Astrocyte (in vitro differentiated cells and primary cell): ENCODE data around the gene MRPL36. TPM values are rescaled to one million over a fixed set of nuclear protein-coding genes. Genes with fewer than 3 reads are reported as not detected.

Experiments
- DNase-seq: peaks from one replicate; pipeline ENCODE4 v3.0.0-alpha.2; 2010; ENCODE audit warnings: low read depth
- FAIRE-seq: peaks from 2 replicates; lab custom pipeline; 2011; peaks lifted over from hg19 to GRCh38; lab: Jason Lieb, UNC
- H2AFZ ChIP-seq: 2 replicates; pipeline ENCODE4 v1.6.0; 2012; ENCODE audit warnings: low read depth, low read length, inconsistent platforms
- H3K27ac ChIP-seq: 2 replicates; pipeline ENCODE4 v1.5.1; 2011; ENCODE audit warnings: low read depth, low read length, inconsistent platforms
- H3K27me3 ChIP-seq: 2 replicates; pipeline ENCODE4 v1.6.0; 2011; ENCODE audit warnings: low read length, inconsistent platforms; ENCODE audit not compliant: insufficient read depth
- H3K36me3 ChIP-seq: 2 replicates; pipeline ENCODE4 v1.5.1; 2011; ENCODE audit warnings: low read length, inconsistent platforms; ENCODE audit not compliant: insufficient read depth
- H3K4me1 ChIP-seq: 2 replicates; pipeline ENCODE4 v1.5.1; 2011; ENCODE audit warnings: low read length, inconsistent platforms; ENCODE audit not compliant: insufficient read depth
- H3K4me2 ChIP-seq: 2 replicates; pipeline ENCODE4 v1.6.0; 2012; ENCODE audit warnings: low read length, inconsistent platforms
- H3K4me3 ChIP-seq: 2 replicates; pipeline ENCODE4 v1.5.1; 2011; ENCODE audit warnings: low read depth, mild to moderate bottlenecking, low read length, inconsistent platforms; ENCODE audit not compliant: insufficient read depth
- H3K79me2 ChIP-seq: 2 replicates; pipeline ENCODE4 v1.6.0; 2012; ENCODE audit warnings: mild to moderate bottlenecking, low read length, inconsistent platforms; ENCODE audit not compliant: insufficient read depth
- H3K9ac ChIP-seq: 2 replicates; pipeline ENCODE4 v1.6.0; 2012; ENCODE audit warnings: mild to moderate bottlenecking, low read length, inconsistent platforms
- H3K9me3 ChIP-seq: 2 replicates; pipeline ENCODE4 v1.5.1; 2012; ENCODE audit warnings: low read depth, mild to moderate bottlenecking, low read length, inconsistent platforms; ENCODE audit not compliant: insufficient read depth
- H4K20me1 ChIP-seq: 2 replicates; pipeline ENCODE4 v1.6.0; 2012; ENCODE audit warnings: low read length, inconsistent platforms; ENCODE audit not compliant: insufficient read depth
- H3K27ac Mint-ChIP-seq: one replicate; pipeline ENCODE4 v1.8.0; 2021; ENCODE audit warnings: mild to moderate bottlenecking, mixed read lengths; ENCODE audit not compliant: unreplicated experiment
- H3K27me3 Mint-ChIP-seq: one replicate; pipeline ENCODE4 v1.8.0; 2021; ENCODE audit warnings: low read depth, mixed read lengths; ENCODE audit not compliant: unreplicated experiment
- H3K36me3 Mint-ChIP-seq: one replicate; pipeline ENCODE4 v1.8.0; 2021; ENCODE audit warnings: low read depth, mixed read lengths; ENCODE audit not compliant: unreplicated experiment
- H3K4me1 Mint-ChIP-seq: one replicate; pipeline ENCODE4 v1.8.0; 2021; ENCODE audit warnings: low read depth, mixed read lengths; ENCODE audit not compliant: unreplicated experiment
- H3K4me3 Mint-ChIP-seq: one replicate; pipeline ENCODE4 v1.8.0; 2021; ENCODE audit warnings: mild to moderate bottlenecking, moderate library complexity, mixed read lengths; ENCODE audit not compliant: unreplicated experiment
- H3K9me3 Mint-ChIP-seq: one replicate; pipeline ENCODE4 v1.8.0; 2021; ENCODE audit warnings: mild to moderate bottlenecking, mixed read lengths; ENCODE audit not compliant: unreplicated experiment
- EZH2 ChIP-seq: IDR thresholded peaks from 2 replicates; pipeline ENCODE4 v1.6.1; 2012; ENCODE audit warnings: mild to moderate bottlenecking, low read length, inconsistent platforms; ENCODE audit not compliant: insufficient read depth
- total RNA-seq: library from RNA; stranded (reverse); gene quantifications from 2 replicates; pipeline ENCODE4 v1.2.1, GENCODE V29; 2021
- TF ChIP-seq, protein P1 (sequence below): IDR thresholded peaks from 2 replicates; pipeline ENCODE4 v1.5.1; 2011; ENCODE audit warnings: low read depth, mild to moderate bottlenecking, inconsistent platforms, low read length, moderate library complexity; ENCODE audit not compliant: insufficient read depth

MRPL36 gene
- total RNA-seq, 1 donor from 2014 or later = 72.2 TPM

DNA sequence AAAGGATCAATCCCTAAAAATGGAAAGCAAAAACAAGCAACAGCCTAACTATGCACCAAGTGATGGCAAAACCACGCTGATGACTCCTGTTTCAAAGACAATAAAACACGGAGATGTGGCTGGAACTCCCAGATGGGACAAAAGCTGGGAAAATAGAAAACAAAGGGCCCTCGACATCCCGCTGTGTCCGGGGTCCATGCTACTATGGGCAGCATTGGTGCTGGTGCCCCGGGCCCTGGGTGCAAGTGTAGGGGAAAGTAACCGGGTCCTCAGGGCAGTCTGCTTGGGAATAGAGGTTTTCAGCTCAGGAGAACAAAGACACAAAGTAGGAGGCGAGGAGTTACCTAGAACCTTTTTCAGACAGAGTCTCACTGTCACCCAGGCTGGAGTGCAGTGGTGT is 46.1 kb downstream of the MRPL36 start:
- H3K27me3 Mint-ChIP-seq = peaks cover 30% of the 10 kb centered on the region
- H3K36me3 Mint-ChIP-seq = no peaks in the 10 kb centered on the region
- Histone ChIP-seq H2AFZ (no peak overlapping the region), H3K9me3 (no peaks in the 10 kb centered on the region), H3K79me2 (no peaks in the 10 kb centered on the region), H3K4me1 (no peaks in the 10 kb centered on the region), H3K9ac (no peak overlapping the region), H3K4me2 (no peak overlapping the region), H3K27ac (no peak overlapping the region), H4K20me1 (no peaks in the 10 kb centered on the region), H3K36me3 (no peaks in the 10 kb centered on the region), H3K27me3 (no peaks in the 10 kb centered on the region), H3K4me3 (no peak overlapping the region)
- H3K4me3 Mint-ChIP-seq = no peak overlapping the region
- no peak for DNase-seq
- H3K27ac Mint-ChIP-seq = no peak overlapping the region
- H3K4me1 Mint-ChIP-seq = no peaks in the 10 kb centered on the region
- no peak for TF ChIP-seq EZH2
- TF ChIP-seq, protein P1, sequence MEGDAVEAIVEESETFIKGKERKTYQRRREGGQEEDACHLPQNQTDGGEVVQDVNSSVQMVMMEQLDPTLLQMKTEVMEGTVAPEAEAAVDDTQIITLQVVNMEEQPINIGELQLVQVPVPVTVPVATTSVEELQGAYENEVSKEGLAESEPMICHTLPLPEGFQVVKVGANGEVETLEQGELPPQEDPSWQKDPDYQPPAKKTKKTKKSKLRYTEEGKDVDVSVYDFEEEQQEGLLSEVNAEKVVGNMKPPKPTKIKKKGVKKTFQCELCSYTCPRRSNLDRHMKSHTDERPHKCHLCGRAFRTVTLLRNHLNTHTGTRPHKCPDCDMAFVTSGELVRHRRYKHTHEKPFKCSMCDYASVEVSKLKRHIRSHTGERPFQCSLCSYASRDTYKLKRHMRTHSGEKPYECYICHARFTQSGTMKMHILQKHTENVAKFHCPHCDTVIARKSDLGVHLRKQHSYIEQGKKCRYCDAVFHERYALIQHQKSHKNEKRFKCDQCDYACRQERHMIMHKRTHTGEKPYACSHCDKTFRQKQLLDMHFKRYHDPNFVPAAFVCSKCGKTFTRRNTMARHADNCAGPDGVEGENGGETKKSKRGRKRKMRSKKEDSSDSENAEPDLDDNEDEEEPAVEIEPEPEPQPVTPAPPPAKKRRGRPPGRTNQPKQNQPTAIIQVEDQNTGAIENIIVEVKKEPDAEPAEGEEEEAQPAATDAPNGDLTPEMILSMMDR = no peak
- no peak for FAIRE-seq
- peaks cover 4% of the 10 kb centered on the region for H3K9me3 Mint-ChIP-seq

DNA sequence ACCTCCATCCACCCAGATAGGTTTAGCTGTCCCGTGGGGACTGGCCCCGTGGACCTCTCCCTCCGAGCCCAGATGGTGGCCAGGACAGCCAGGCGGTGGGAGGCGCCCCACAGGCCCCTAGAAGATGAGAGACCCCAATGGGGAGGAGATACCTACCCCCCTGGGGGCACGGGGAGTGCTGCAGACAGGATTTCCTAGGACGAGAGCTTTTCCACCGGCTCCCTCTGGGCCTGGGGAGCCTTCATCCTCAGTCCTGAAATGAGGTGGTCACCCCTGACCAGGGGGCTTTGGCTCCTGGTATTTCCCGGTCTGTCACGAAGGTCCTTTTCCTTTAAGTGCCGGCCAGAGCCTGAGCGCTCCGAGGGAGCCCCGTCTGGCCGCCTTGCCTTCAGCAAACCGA is 46.8 kb downstream of the MRPL36 start:
- no peak overlapping the region for H3K4me2 ChIP-seq
- FAIRE-seq (no peak), DNase-seq (no peak)
- no peak overlapping the region for H3K27ac ChIP-seq
- no peaks in the 10 kb centered on the region for H3K4me1 ChIP-seq
- no peaks in the 10 kb centered on the region for H3K36me3 ChIP-seq
- H3K9me3 ChIP-seq = no peaks in the 10 kb centered on the region
- no peak overlapping the region for H3K27ac Mint-ChIP-seq
- no peak for TF ChIP-seq EZH2
- TF ChIP-seq, protein P1 = no peak
- H3K9me3 Mint-ChIP-seq = no peaks in the 10 kb centered on the region
- H3K27me3 Mint-ChIP-seq = peaks cover 32% of the 10 kb centered on the region
- H2AFZ ChIP-seq = no peak overlapping the region
- H3K79me2 ChIP-seq = no peaks in the 10 kb centered on the region
- no peak overlapping the region for H3K4me3 Mint-ChIP-seq
- no peak overlapping the region for H3K9ac ChIP-seq
- H3K4me3 ChIP-seq = no peak overlapping the region
- H3K4me1 Mint-ChIP-seq = no peaks in the 10 kb centered on the region
- H4K20me1 ChIP-seq = no peaks in the 10 kb centered on the region
- H3K27me3 ChIP-seq = no peaks in the 10 kb centered on the region
- no peaks in the 10 kb centered on the region for H3K36me3 Mint-ChIP-seq

DNA sequence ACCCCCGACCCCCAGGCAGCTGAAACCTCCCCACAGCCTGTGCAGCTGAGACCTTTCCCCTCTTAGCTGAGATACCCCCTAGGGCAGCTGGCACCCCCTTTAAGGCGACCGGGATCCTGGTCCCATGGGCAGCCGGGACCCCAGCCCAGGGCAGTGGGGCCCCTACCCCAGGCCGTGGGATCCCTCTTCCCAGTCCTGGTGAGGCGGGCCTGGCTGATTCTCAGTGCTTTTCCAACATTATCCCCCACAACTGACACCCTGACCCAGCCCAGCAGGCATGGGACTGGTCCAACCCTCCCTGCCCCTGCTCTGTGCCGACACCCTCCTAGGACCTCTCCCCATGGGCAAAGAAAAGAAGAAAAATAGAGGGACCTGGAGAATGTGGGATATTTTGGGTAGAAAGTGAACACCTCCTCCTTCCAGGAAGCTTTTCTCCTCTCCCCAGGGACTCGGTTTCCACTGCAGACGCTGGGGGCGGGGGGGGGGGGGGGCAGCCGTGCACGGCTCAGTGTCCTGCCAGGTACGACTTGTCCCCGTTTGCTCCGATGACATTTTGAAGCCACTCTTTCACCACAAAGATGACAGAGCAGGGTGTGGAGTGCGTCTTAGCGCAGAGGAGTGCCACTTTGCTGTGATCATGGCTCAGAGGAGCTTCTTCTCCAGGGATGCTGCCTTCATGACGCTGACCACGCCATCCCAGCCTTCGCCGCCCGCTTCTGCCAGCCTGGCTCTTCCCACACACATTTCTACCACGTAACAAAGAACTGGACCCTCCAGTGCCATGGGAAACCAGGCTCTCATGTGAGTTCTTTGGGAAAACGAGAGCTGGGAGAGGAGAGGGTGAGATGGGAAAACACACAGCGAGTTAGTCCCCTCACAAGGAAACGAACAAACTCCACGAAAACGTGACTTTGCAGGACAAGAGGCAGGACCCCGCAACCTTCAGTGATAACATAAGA is 47.5 kb downstream of the MRPL36 start:
- Histone ChIP-seq H2AFZ (no peak overlapping the region), H3K9me3 (no peaks in the 10 kb centered on the region), H3K4me1 (no peaks in the 10 kb centered on the region), H4K20me1 (no peaks in the 10 kb centered on the region), H3K4me3 (no peak overlapping the region), H3K79me2 (no peaks in the 10 kb centered on the region), H3K4me2 (no peak overlapping the region), H3K9ac (no peak overlapping the region), H3K27me3 (no peaks in the 10 kb centered on the region), H3K27ac (no peak overlapping the region), H3K36me3 (no peaks in the 10 kb centered on the region)
- Mint-ChIP-seq H3K36me3 (no peaks in the 10 kb centered on the region), H3K27me3 (peaks cover 32% of the 10 kb centered on the region), H3K4me3 (no peak overlapping the region), H3K4me1 (no peaks in the 10 kb centered on the region), H3K27ac (no peak overlapping the region), H3K9me3 (no peaks in the 10 kb centered on the region)
- TF ChIP-seq, protein P1 = no peak
- TF ChIP-seq EZH2 = no peak
- DNase-seq (no peak), FAIRE-seq (no peak)
